ENCODE data around the gene FOXO4.

The FOXO4 gene

GRCh38 chrX:71147496-71148277, 52.0 kb downstream of the FOXO4 start:
- no peak for DNase-seq

GRCh38 chrX:71148278-71148663, 52.6 kb downstream of the FOXO4 start:
- DNase-seq: no peak

DNA sequence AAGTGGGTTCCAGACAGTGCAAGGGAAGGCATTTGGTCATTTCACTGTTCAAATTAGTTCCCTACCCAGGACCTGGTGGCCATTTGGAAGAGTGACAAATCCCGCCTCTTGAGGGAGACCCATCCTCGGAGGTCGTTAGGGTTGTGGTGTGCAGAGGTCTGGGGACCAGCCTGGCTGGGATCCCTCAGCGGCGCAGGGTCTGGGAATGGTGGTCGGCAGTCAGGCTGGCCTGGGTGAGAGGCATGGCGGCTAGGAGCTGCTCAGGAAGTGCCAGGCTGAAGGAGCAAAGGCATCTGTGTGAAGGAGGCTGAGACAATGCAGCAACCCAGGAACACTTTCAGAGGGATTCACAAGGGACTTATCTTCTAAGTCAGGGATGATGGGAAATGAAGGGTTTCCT, 55.7 kb downstream of the FOXO4 start:
- DNase-seq: no peak

All from activated CD4-positive, alpha-beta T cell treated with anti-CD3 and anti-CD28 coated beads, Interleukin-2, Interleukin-6, amounts not matched to agents 100 ng/mL and 50 ng/mL, durations not matched to agents 16 hours and 8 hours (primary cell).